ENCODE measurements around the gene KRT86.

The KRT86 gene

GRCh38 chr12:52318241-52318990 is 44.0 kb downstream of the KRT86 start:
- DNase-seq: no peak

DNA sequence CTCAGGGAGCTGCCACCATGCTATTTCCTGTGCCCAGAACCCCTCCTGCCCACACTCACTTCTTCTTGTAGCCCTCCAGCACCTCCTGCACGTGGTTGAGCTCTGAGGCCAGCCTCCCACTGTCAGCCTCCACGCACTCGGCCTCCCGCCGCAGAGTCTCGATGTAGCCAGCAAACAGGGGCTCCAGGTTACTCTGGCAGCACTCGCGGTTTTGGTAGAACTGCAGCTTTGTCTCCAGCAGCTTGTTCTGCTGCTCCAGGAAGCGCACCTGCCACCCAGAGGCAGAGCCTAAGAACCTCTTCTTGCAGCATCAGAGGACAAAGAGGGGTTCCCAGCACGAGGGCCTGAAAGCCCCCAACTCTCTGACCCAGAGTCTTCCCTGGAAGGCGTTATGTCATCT is 44.7 kb downstream of the KRT86 start:
- no peak for DNase-seq

- DNase-seq: no peak
Observed at GRCh38 chr12:52320784-52321400, 46.4 kb downstream of the KRT86 start, which contains the start of gene KRT83. TSS of gene KRT83 (minus strand) at chr12:52321398. CDS start at chr12:52321335, 63 bp downstream.

- DNase-seq: no peak
Observed at GRCh38 chr12:52321418-52321817, 47.0 kb downstream of the KRT86 start.

- DNase-seq: no peak
Observed at GRCh38 chr12:52322069-52322468, 47.6 kb downstream of the KRT86 start.

DNA sequence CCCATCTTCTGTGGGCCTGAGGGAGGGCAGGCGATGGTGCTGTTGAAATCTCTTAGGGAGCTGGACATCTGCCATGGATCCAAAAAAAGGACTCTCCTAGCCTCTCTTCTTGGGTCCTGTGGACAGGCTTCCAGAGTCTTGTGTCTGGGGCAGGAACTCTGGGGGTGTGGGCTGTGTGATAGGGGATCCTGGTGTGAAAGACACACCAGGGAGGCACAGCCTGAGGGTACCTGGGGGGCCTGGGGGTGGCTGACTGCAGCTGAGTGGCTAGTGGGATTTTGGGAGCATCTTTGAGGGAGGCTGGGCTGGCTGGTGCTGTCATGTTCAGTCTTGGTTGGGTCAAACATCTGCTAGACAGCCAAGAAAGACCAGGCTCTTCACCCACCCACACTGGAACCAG is 48.6 kb downstream of the KRT86 start:
- DNase-seq: no peak

GRCh38 chr12:52323416-52324152 is 49.1 kb downstream of the KRT86 start:
- no peak for DNase-seq

GRCh38 chr12:52324153-52324444 is 49.7 kb downstream of the KRT86 start:
- DNase-seq: no peak

- peak; percentile 76 for DNase-seq
Observed at GRCh38 chr12:52327052-52327829, 52.8 kb downstream of the KRT86 start.

DNA sequence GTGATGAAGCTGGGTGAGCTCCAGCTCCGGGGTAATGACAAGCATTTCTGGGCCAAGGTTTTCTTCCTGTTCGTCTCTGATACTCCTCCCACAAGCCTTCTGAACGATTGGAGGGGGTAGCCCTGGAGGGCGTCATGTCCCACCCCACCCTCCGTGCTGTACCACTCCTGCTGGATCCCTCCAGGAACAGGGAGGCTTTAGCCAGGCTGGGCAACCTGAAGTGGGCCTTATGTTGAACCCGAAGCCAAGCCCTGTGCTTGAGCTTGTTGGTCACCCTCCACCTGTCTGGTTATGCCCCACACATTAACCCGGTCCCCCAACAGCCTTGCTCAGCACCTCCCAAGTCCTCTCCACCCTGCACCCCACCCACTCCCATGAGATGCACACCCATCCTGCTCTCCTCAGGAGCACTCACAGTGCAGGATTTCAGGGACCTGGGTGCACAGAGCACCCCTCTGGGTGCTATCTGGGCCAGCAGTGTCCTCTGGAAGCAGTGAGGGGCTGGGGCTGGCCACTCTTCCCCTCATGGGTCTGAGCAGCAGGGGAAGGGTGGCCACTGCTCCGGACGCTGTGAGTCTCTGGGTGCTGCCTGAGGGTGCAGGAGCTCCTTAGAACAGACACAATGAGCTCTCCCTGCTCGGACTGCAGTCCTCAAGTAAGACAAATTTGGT is 53.5 kb downstream of the KRT86 start:
- no peak for DNase-seq

DNA sequence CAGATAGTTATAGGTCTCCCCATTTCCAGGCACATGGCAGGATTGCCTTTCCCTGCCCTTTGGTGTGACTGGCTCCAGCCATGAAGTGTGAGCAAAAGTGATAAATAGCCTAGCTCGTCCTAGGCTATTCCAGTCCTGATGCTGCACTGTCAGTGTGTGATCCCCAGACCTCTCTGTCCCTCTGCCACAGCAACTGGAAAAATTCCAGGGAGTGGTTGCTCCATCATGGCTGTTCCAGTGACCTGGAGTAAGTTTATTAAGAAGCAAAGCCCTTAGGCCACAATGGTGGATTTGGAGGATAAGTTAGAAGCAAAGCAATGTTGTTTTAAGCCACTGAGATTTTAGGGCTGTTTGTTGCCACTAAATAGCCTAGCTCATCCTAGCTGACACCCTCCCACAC is 56.6 kb downstream of the KRT86 start:
- DNase-seq: no peak

DNA sequence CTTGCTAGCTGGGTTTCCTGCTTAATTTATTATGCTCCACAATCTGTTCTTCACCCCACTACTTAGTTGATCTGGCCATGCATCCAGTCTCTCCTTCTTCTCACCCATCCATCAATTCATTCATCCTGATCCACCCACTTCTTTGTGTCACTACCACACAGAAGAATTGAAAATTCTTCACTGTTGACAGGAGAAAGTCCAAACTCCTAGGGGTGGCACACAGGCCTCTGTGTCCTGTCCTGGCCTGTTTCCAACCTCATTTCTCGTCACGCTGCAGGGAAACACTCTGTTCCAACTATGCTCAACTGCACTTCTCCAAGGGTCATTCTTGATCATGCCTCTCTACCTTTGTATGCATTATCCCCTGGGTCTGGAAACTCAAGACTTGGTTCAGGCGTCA is 57.4 kb downstream of the KRT86 start:
- DNase-seq: no peak

DNA sequence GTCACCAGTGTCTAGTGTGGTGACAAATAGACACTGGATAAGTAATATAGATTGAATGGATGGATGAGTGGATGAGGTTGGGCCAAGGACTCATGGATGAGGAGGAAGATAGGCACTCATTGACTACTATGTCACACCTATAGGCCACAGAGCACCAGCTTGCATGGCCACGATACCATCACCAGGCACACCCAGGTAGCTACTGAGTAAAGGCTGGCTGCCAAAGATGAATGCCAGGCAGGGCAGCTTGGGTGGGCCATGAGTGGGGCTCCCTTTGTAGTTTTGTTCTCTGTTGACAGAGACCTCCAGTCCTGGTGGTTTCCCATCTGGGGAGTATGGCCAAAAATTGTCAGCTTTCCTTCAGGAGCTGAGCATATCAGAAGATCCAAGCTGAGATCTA is 57.9 kb downstream of the KRT86 start:
- no peak for DNase-seq

- no peak for DNase-seq
Observed at GRCh38 chr12:52333321-52333720, 58.9 kb downstream of the KRT86 start.

- no peak for DNase-seq
Observed at GRCh38 chr12:52334185-52334584, 59.7 kb downstream of the KRT86 start.

DNA sequence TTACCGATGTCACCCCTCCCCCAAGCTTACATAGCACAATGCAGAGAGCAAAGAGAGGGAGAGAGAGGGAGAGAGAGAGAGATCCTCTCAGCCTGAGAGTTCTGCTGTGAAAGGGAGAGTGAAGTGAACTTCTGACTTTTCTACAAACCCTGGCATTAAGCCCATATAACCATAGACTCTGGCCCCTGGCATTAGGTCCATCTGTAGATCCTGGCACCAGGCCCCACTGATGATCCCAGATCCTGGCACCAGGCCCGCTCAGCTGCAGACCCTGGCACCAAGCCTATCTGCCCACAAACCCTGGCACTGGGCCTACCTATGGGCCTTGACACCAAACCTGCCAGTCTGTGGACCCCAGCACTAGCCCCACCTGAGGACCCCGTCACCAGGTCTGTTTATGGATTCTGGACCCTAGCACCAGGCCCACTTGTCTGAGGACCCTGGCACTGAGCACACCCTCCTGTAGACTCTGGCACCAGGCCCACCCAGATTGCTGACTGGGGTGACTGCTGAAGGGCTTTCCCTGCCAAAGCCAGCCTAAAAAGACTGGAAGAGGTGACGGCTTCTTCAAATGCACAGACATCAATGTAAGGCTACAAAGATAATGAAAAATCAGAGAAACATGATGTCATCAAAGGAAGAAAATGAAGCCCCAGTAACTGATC is 61.3 kb downstream of the KRT86 start:
- DNase-seq: no peak

GRCh38 chr12:52336641-52337040 is 62.2 kb downstream of the KRT86 start:
- DNase-seq: no peak

GRCh38 chr12:52337054-52337453 is 62.6 kb downstream of the KRT86 start:
- no peak for DNase-seq

DNA sequence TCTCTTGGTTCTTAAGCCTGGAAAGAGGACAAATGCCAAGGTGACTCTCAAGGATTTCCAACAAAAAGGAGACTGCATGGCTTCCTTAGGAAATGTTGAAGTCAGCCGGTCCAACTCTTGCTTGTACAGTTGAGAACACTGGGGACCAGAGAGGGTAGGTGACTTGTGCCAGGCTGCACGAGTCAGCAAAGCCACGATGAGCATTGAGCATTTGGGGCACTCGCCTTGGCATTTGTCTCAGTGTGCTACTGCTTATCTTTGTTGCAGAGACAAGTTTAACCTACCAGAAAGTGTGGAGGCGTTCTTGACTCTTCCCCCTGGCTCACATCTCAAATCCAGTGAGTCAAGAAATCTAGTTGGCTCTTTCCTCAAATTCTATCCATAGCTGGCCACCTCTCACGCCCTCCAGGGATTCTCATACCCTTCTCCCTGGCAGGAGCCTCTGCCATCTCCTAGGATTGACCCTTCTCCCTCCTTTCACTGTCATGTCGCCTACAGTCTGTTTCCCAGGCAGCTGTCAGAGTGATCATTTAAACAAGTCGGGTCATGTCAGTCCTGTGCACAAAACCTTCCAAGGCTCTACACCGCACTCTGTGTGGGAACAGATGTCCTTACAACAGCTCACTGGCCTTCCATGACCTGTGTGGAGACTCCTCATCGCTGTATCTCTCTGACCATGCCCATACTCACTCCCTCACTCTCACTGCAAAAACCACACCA is 64.0 kb downstream of the KRT86 start:
- DNase-seq: no peak

GRCh38 chr12:52341066-52341580 is 66.7 kb downstream of the KRT86 start:
- no peak for DNase-seq

- no peak for DNase-seq
Observed at GRCh38 chr12:52342781-52343490, 68.5 kb downstream of the KRT86 start.
